HepG2 (cell line): ENCODE results near the gene HSD3B7. TPM values are rescaled to one million over a fixed set of nuclear protein-coding genes. Genes with fewer than 3 reads are reported as not detected.

Experiments
- ARNT2 ChIP-seq: sonication (generic); formaldehyde crosslinking; IDR thresholded peaks from 2 replicates; pipeline ENCODE4 v1.8.0; 2022; ENCODE audit warnings: mild to moderate bottlenecking, low read depth, missing genetic modification reagents, moderate library complexity
- CREM ChIP-seq, 2 experiments: sonication (generic) in 1 of 2; formaldehyde crosslinking in 1 of 2; IDR thresholded peaks; 2 replicates each; pipeline versions ENCODE4 v1.4.0 to v1.6.1; 2016 to 2020; ENCODE audit warnings: antibody characterized with exemption in 1 of 2, mild to moderate bottlenecking in 1 of 2, missing genetic modification reagents in 1 of 2
- ELF4 ChIP-seq: sonication (generic); formaldehyde crosslinking; IDR thresholded peaks from 2 replicates; pipeline ENCODE4 v1.5.0; 2020; ENCODE audit warnings: missing genetic modification reagents, mild to moderate bottlenecking, moderate library complexity, borderline replicate concordance
- LCORL ChIP-seq, 2 experiments: fragments of 450-650 bp in 1 of 2; sonication (generic) in 1 of 2; formaldehyde crosslinking in 1 of 2; IDR thresholded peaks; 2 replicates each; pipeline versions ENCODE4 v1.5.0 to v1.6.1; 2017 to 2020; ENCODE audit warnings: antibody characterized with exemption in 1 of 2, missing genetic modification reagents in 1 of 2
- NCOA2 ChIP-seq: sonication (generic); formaldehyde crosslinking; IDR thresholded peaks from 2 replicates; pipeline ENCODE4 v1.8.0; 2022; ENCODE audit warnings: inconsistent platforms
- YEATS4 ChIP-seq: sonication (generic); formaldehyde crosslinking; IDR thresholded peaks from 2 replicates; pipeline ENCODE4 v1.4.0; 2020; ENCODE audit warnings: missing genetic modification reagents, borderline replicate concordance
- ZNF446 ChIP-seq: sonication (generic); formaldehyde crosslinking; IDR thresholded peaks from 2 replicates; pipeline ENCODE4 v1.5.0; 2020; ENCODE audit warnings: mild to moderate bottlenecking, missing genetic modification reagents
- ZNF549 ChIP-seq: sonication (generic); formaldehyde crosslinking; IDR thresholded peaks from 2 replicates; pipeline ENCODE4 v1.5.0; 2020; ENCODE audit warnings: missing genetic modification reagents
- ZNF605 ChIP-seq: sonication (generic); formaldehyde crosslinking; IDR thresholded peaks from 2 replicates; pipeline ENCODE4 v1.8.0; 2022; ENCODE audit warnings: mild to moderate bottlenecking, missing genetic modification reagents
- ZSCAN29 ChIP-seq: sonication (generic); formaldehyde crosslinking; conservative IDR thresholded peaks from 2 replicates; pipeline ENCODE4 v1.4.0; 2020; ENCODE audit warnings: mild to moderate bottlenecking, missing genetic modification reagents
- polyA plus RNA-seq, 8 experiments: library from polyadenylated mRNA; depleted of rRNA in 3 of 8; stranded (reverse) in 7 of 8; unstranded in 1 of 8; fragments of >200 nt; fragmentation: Illumina TruSeq in 4 of 8; extraction: Trizol in 4 of 8; gene quantifications; 2 replicates each; pipeline versions ENCODE4 v1.2.1 to v1.2.3, GENCODE V29; 2011 to 2016; ENCODE audit warnings: low read depth in 4 of 8, missing spikeins in 1 of 8, mixed read lengths in 1 of 8; ENCODE audit not compliant: insufficient read depth in 1 of 8
- total RNA-seq, 5 experiments: library from RNA; depleted of rRNA; stranded (reverse); fragments of >200 nt; fragmentation: Illumina TruSeq; extraction: Trizol; gene quantifications; 2 replicates each; pipeline ENCODE4 v1.2.3, GENCODE V29; 2016; ENCODE audit warnings: low read depth in 1 of 5
- TF ChIP-seq, protein P1 (sequence below): fragments of 450-650 bp; IDR thresholded peaks from 2 replicates; pipeline ENCODE4 v1.6.1; 2017; ENCODE audit warnings: mild to moderate bottlenecking
- TF ChIP-seq, protein P2 (sequence below): sonication (generic); formaldehyde crosslinking; IDR thresholded peaks from 2 replicates; pipeline ENCODE4 v1.5.0; 2020; ENCODE audit warnings: missing genetic modification reagents
- TF ChIP-seq, protein P3 (sequence below): sonication (generic); formaldehyde crosslinking; conservative IDR thresholded peaks from 2 replicates; pipeline ENCODE4 v1.4.0; 2020; ENCODE audit warnings: missing genetic modification reagents
- TF ChIP-seq, protein P4 (sequence below): sonication (generic); formaldehyde crosslinking; IDR thresholded peaks from 2 replicates; pipeline ENCODE4 v1.5.0; 2020; ENCODE audit warnings: mild to moderate bottlenecking, low read depth, missing genetic modification reagents, borderline replicate concordance
- TF ChIP-seq, protein P5 (sequence below): sonication (generic); formaldehyde crosslinking; IDR thresholded peaks from 2 replicates; pipeline ENCODE4 v1.5.0; 2020; ENCODE audit warnings: mild to moderate bottlenecking, missing genetic modification reagents, borderline replicate concordance

HSD3B7 gene
- total and polyA plus RNA-seq, 2 of the 13 experiments (the other 11 are each of a cell fraction or from before 2014, with no cell fraction given): 32.9 to 69.7 TPM

- TF ChIP-seq, protein P1, sequence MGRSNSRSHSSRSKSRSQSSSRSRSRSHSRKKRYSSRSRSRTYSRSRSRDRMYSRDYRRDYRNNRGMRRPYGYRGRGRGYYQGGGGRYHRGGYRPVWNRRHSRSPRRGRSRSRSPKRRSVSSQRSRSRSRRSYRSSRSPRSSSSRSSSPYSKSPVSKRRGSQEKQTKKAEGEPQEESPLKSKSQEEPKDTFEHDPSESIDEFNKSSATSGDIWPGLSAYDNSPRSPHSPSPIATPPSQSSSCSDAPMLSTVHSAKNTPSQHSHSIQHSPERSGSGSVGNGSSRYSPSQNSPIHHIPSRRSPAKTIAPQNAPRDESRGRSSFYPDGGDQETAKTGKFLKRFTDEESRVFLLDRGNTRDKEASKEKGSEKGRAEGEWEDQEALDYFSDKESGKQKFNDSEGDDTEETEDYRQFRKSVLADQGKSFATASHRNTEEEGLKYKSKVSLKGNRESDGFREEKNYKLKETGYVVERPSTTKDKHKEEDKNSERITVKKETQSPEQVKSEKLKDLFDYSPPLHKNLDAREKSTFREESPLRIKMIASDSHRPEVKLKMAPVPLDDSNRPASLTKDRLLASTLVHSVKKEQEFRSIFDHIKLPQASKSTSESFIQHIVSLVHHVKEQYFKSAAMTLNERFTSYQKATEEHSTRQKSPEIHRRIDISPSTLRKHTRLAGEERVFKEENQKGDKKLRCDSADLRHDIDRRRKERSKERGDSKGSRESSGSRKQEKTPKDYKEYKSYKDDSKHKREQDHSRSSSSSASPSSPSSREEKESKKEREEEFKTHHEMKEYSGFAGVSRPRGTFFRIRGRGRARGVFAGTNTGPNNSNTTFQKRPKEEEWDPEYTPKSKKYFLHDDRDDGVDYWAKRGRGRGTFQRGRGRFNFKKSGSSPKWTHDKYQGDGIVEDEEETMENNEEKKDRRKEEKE: no peak
- TF ChIP-seq ZSCAN29: no peak
- no peak for TF ChIP-seq LCORL (IDR thresholded peaks at IDR 0.05)
- peak; percentile 83 for TF ChIP-seq LCORL (CRISPR knock-in tag; IDR thresholded peaks at IDR 0.05)
- peak; percentile 87 for TF ChIP-seq YEATS4 (CRISPR knock-in tag)
- peak; percentile 97 for TF ChIP-seq ARNT2
- TF ChIP-seq NCOA2: peak; percentile 39; the same call in 1 of the 2 replicates
- peak; percentile 71 for TF ChIP-seq ZNF605 (CRISPR knock-in tag)
- peak; percentile 98 for TF ChIP-seq CREM (IDR thresholded peaks at IDR 0.05)
- TF ChIP-seq CREM (CRISPR knock-in tag; IDR thresholded peaks at IDR 0.05): peak; percentile 59
- TF ChIP-seq, protein P2, sequence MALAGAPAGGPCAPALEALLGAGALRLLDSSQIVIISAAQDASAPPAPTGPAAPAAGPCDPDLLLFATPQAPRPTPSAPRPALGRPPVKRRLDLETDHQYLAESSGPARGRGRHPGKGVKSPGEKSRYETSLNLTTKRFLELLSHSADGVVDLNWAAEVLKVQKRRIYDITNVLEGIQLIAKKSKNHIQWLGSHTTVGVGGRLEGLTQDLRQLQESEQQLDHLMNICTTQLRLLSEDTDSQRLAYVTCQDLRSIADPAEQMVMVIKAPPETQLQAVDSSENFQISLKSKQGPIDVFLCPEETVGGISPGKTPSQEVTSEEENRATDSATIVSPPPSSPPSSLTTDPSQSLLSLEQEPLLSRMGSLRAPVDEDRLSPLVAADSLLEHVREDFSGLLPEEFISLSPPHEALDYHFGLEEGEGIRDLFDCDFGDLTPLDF: no peak
- no peak for TF ChIP-seq ZNF549
- no peak for TF ChIP-seq ZNF446 (CRISPR knock-in tag)
- TF ChIP-seq, protein P3, sequence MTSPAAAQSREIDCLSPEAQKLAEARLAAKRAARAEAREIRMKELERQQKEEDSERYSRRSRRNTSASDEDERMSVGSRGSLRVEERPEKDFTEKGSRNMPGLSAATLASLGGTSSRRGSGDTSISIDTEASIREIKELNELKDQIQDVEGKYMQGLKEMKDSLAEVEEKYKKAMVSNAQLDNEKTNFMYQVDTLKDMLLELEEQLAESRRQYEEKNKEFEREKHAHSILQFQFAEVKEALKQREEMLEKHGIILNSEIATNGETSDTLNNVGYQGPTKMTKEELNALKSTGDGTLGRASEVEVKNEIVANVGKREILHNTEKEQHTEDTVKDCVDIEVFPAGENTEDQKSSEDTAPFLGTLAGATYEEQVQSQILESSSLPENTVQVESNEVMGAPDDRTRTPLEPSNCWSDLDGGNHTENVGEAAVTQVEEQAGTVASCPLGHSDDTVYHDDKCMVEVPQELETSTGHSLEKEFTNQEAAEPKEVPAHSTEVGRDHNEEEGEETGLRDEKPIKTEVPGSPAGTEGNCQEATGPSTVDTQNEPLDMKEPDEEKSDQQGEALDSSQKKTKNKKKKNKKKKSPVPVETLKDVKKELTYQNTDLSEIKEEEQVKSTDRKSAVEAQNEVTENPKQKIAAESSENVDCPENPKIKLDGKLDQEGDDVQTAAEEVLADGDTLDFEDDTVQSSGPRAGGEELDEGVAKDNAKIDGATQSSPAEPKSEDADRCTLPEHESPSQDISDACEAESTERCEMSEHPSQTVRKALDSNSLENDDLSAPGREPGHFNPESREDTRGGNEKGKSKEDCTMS: peak; percentile 81; the same call in 1 of the 2 replicates
- no peak; the same call in 1 of the 2 replicates for TF ChIP-seq ELF4 (CRISPR knock-in tag)
- TF ChIP-seq, protein P4, sequence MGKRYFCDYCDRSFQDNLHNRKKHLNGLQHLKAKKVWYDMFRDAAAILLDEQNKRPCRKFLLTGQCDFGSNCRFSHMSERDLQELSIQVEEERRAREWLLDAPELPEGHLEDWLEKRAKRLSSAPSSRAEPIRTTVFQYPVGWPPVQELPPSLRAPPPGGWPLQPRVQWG (CRISPR knock-in tag): no peak
- TF ChIP-seq, protein P5, sequence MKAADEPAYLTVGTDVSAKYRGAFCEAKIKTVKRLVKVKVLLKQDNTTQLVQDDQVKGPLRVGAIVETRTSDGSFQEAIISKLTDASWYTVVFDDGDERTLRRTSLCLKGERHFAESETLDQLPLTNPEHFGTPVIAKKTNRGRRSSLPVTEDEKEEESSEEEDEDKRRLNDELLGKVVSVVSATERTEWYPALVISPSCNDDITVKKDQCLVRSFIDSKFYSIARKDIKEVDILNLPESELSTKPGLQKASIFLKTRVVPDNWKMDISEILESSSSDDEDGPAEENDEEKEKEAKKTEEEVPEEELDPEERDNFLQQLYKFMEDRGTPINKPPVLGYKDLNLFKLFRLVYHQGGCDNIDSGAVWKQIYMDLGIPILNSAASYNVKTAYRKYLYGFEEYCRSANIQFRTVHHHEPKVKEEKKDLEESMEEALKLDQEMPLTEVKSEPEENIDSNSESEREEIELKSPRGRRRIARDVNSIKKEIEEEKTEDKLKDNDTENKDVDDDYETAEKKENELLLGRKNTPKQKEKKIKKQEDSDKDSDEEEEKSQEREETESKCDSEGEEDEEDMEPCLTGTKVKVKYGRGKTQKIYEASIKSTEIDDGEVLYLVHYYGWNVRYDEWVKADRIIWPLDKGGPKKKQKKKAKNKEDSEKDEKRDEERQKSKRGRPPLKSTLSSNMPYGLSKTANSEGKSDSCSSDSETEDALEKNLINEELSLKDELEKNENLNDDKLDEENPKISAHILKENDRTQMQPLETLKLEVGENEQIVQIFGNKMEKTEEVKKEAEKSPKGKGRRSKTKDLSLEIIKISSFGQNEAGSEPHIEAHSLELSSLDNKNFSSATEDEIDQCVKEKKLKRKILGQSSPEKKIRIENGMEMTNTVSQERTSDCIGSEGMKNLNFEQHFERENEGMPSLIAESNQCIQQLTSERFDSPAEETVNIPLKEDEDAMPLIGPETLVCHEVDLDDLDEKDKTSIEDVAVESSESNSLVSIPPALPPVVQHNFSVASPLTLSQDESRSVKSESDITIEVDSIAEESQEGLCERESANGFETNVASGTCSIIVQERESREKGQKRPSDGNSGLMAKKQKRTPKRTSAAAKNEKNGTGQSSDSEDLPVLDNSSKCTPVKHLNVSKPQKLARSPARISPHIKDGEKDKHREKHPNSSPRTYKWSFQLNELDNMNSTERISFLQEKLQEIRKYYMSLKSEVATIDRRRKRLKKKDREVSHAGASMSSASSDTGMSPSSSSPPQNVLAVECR (CRISPR knock-in tag): peak; percentile 93
These were observed 48.0 kb downstream of the HSD3B7 start, which contains the start of gene STX4 (continued) for GRCh38 chr16:31032736-31033708.
